ENCODE data around the gene SIGLECL1. TPM values are rescaled to one million over a fixed set of nuclear protein-coding genes. Genes with fewer than 3 reads are reported as not detected.

SIGLECL1 gene
- total and polyA plus RNA-seq, 2 donors (not counting 1 experiment from before 2014, with no cell fraction given), result not detected

GRCh38 chr19:51297406-51297805 is 46.5 kb downstream of the SIGLECL1 start:
- no peak overlapping the region for H3K4me3 Mint-ChIP-seq
- POLR2A ChIA-PET, result no interaction called here
- H3K4me3 ChIP-seq (ENCODE audit: control extremely low read depth in 1 of 5, extremely low read depth in 1 of 5, insufficient read depth in 1 of 5, low read depth in 2 of 5, low read length in 4 of 5), result no peak overlapping the region

GRCh38 chr19:51301266-51301665 is 50.4 kb downstream of the SIGLECL1 start:
- no peak overlapping the region for H3K27ac ChIP-seq (ENCODE audit: low read length in 2 of 2)
- ChIA-PET CTCF (interaction anchor here (0.6 kb wide), 1 partner anchor 1623 kb away, joined by 3 read pairs; no protein-coding TSS in a partner anchor), POLR2A (no interaction called here)
- H2AFZ ChIP-seq (ENCODE audit: insufficient read depth, low read depth, low read length, poor library complexity, severe bottlenecking), result no peak overlapping the region
- DNase-seq (no peak), ATAC-seq (ENCODE audit: low read depth) (no peak)
- H3K4me3 ChIP-seq (ENCODE audit: control extremely low read depth in 1 of 5, extremely low read depth in 1 of 5, insufficient read depth in 1 of 5, low read depth in 2 of 5, low read length in 4 of 5), result no peak overlapping the region
- Mint-ChIP-seq H3K4me3 (no peak overlapping the region), H3K27me3 (peaks cover 25% of the 10 kb centered on the region), H3K27ac (peak overlapping the region; percentile 37), H3K9me3 (ENCODE audit: insufficient read depth) (peaks cover 15% of the 10 kb centered on the region), H3K4me1 (no peaks in the 10 kb centered on the region)
- TF ChIP-seq, protein P1, sequence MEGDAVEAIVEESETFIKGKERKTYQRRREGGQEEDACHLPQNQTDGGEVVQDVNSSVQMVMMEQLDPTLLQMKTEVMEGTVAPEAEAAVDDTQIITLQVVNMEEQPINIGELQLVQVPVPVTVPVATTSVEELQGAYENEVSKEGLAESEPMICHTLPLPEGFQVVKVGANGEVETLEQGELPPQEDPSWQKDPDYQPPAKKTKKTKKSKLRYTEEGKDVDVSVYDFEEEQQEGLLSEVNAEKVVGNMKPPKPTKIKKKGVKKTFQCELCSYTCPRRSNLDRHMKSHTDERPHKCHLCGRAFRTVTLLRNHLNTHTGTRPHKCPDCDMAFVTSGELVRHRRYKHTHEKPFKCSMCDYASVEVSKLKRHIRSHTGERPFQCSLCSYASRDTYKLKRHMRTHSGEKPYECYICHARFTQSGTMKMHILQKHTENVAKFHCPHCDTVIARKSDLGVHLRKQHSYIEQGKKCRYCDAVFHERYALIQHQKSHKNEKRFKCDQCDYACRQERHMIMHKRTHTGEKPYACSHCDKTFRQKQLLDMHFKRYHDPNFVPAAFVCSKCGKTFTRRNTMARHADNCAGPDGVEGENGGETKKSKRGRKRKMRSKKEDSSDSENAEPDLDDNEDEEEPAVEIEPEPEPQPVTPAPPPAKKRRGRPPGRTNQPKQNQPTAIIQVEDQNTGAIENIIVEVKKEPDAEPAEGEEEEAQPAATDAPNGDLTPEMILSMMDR (IDR thresholded peaks at IDR 0.05), result no peak
- no peak for TF ChIP-seq EZH2 (IDR thresholded peaks at IDR 0.05; ENCODE audit: borderline replicate concordance, insufficient read depth, low read depth, low read length, poor library complexity, severe bottlenecking)
- intact Hi-C loops (cut with micrococcal nuclease), result no loop called here
- H3K27me3 ChIP-seq (replicated peaks in 1 of 4; ENCODE audit: control extremely low read depth in 1 of 4, control insufficient read depth in 3 of 4, insufficient read depth in 4 of 4, low read length in 3 of 4), result peaks cover 0 to 5% (median 1%) of the 10 kb centered on the region in 4 experiments
- no peak overlapping the region for H3K9ac ChIP-seq (ENCODE audit: low read length)
- no peaks in the 10 kb centered on the region for H3K79me2 ChIP-seq (ENCODE audit: control insufficient read depth, insufficient read depth, low read length)
- H3K9me3 ChIP-seq (ENCODE audit: control extremely low read depth in 1 of 3, control insufficient read depth in 2 of 3, insufficient read depth in 1 of 3, low read length in 2 of 3), result peaks cover 0 to 16% (median 4%) of the 10 kb centered on the region in 3 donors
- 87% methylated on average over 4 of the region's 7 CpGs for WGBS (ENCODE audit: insufficient coverage)
- H4K20me1 ChIP-seq (ENCODE audit: control insufficient read depth, insufficient read depth, low read length, poor library complexity, severe bottlenecking), result no peaks in the 10 kb centered on the region
- H3K4me2 ChIP-seq (replicated peaks; ENCODE audit: low read depth, low read length, poor library complexity, severe bottlenecking), result no peak overlapping the region
- H3K4me1 ChIP-seq (ENCODE audit: control insufficient read depth in 2 of 2, insufficient read depth in 2 of 2, low read length in 2 of 2), result no peaks in the 10 kb centered on the region
- no peaks in the 10 kb centered on the region for H3K36me3 ChIP-seq (replicated peaks in 1 of 2; ENCODE audit: control extremely low read depth in 1 of 2, control insufficient read depth in 1 of 2, extremely low read depth in 1 of 2, insufficient read depth in 2 of 2, low read length in 1 of 2)

More at GRCh38 chr19:51297406-51297805, 46.5 kb downstream of the SIGLECL1 start:
- no peaks in the 10 kb centered on the region for H3K36me3 ChIP-seq (replicated peaks in 1 of 2; ENCODE audit: control extremely low read depth in 1 of 2, control insufficient read depth in 1 of 2, extremely low read depth in 1 of 2, insufficient read depth in 2 of 2, low read length in 1 of 2)
- H3K27me3 ChIP-seq (replicated peaks in 1 of 4; ENCODE audit: control extremely low read depth in 1 of 4, control insufficient read depth in 3 of 4, insufficient read depth in 4 of 4, low read length in 3 of 4), result peaks cover 0 to 7% (median 1%) of the 10 kb centered on the region in 4 experiments
- peaks cover 0 to 4% (median 0%) of the 10 kb centered on the region in 3 donors for H3K9me3 ChIP-seq (ENCODE audit: control extremely low read depth in 1 of 3, control insufficient read depth in 2 of 3, insufficient read depth in 1 of 3, low read length in 2 of 3)
- no peak overlapping the region for H3K4me2 ChIP-seq (replicated peaks; ENCODE audit: low read depth, low read length, poor library complexity, severe bottlenecking)
- H3K79me2 ChIP-seq (ENCODE audit: control insufficient read depth, insufficient read depth, low read length), result no peaks in the 10 kb centered on the region
- H3K9ac ChIP-seq (ENCODE audit: low read length), result no peak overlapping the region
- TF ChIP-seq, protein P1 (IDR thresholded peaks at IDR 0.05), result no peak
- no peak for TF ChIP-seq EZH2 (IDR thresholded peaks at IDR 0.05; ENCODE audit: borderline replicate concordance, insufficient read depth, low read depth, low read length, poor library complexity, severe bottlenecking)
- no peak for DNase-seq
- Mint-ChIP-seq H3K27me3 (peaks cover 16% of the 10 kb centered on the region), H3K4me1 (no peaks in the 10 kb centered on the region), H3K9me3 (ENCODE audit: insufficient read depth) (peaks cover 4% of the 10 kb centered on the region), H3K27ac (no peak overlapping the region)
- H3K4me1 ChIP-seq (ENCODE audit: control insufficient read depth in 2 of 2, insufficient read depth in 2 of 2, low read length in 2 of 2), result no peaks in the 10 kb centered on the region
- CTCF ChIA-PET, result no interaction called here
- no peak overlapping the region for H3K27ac ChIP-seq (ENCODE audit: low read length in 2 of 2)
- intact Hi-C loops (cut with micrococcal nuclease), result no loop called here
- WGBS (ENCODE audit: insufficient coverage), result 92% methylated on average over 5 of the region's 5 CpGs
- H4K20me1 ChIP-seq (ENCODE audit: control insufficient read depth, insufficient read depth, low read length, poor library complexity, severe bottlenecking), result no peaks in the 10 kb centered on the region
- H2AFZ ChIP-seq (ENCODE audit: insufficient read depth, low read depth, low read length, poor library complexity, severe bottlenecking), result no peak overlapping the region
- ATAC-seq (ENCODE audit: low read depth), result no peak

Measured in B cell (primary cell).